Transverse colon (tissue), 4 donors: ENCODE data around the gene RUNX1.

ENCODE experiments used
- CTCF ChIP-seq, 5 experiments: fragments of 200-600 bp in 3 of 5; fragments of 450-650 bp in 2 of 5; sonication (generic) in 3 of 5; IDR thresholded peaks; 1 replicate in 2 of 5; 2 replicates in 3 of 5; pipeline ENCODE4 v1.5.1; 2016 to 2017; ENCODE audit warnings: antibody characterized with exemption in 5 of 5, inconsistent platforms in 3 of 5, mild to moderate bottlenecking in 2 of 5, moderate library complexity in 1 of 5
- POLR2A ChIP-seq: fragments of 450-650 bp; IDR thresholded peaks from one replicate; pipeline ENCODE4 v1.6.1; 2016; ENCODE audit warnings: antibody characterized with exemption, mild to moderate bottlenecking, moderate library complexity
- POLR2AphosphoS5 ChIP-seq, 3 donors: sonication (generic); formaldehyde crosslinking; IDR thresholded peaks; one replicate each; pipeline ENCODE4 v1.6.1; 2016; ENCODE audit warnings: antibody characterized with exemption in 3 of 3

- TF ChIP-seq CTCF (IDR thresholded peaks at IDR 0.05) (no peak), POLR2AphosphoS5 (IDR thresholded peaks at IDR 0.05) (no peak), POLR2A (no peak)
Measured at GRCh38 chr21:35038772-35039319, 10.3 kb downstream of the RUNX1 start.
